ENCODE measurements around the gene C9orf78.
"Not testable (repeated sequence)": the region's sequence is repeated elsewhere in the genome, so short reads cannot be mapped to it uniquely, and the experiment has no call there.

C9orf78 gene

GRCh38 chr9:129810116-129810515 lies 25.0 kb downstream of the C9orf78 start:
- H3K4me3 ChIP-seq (ENCODE audit: low read length in 2 of 2): no peak overlapping the region
- no peak overlapping the region for H3K9ac ChIP-seq (ENCODE audit: low read length in 2 of 2)
- peaks cover 22 to 36% of the 10 kb centered on the region in 2 donors for H3K36me3 ChIP-seq (ENCODE audit: control insufficient read depth in 2 of 2, insufficient read depth in 2 of 2, low read length in 2 of 2)
- no peak overlapping the region for H3K27ac ChIP-seq (ENCODE audit: low read length)
- no peaks in the 10 kb centered on the region for H3K27me3 ChIP-seq (ENCODE audit: control insufficient read depth in 1 of 2, insufficient read depth in 2 of 2, low read length in 2 of 2)
- no peaks in the 10 kb centered on the region for H3K9me3 ChIP-seq (ENCODE audit: control insufficient read depth in 2 of 2, low read length in 2 of 2)
- no peaks in the 10 kb centered on the region for H3K4me1 ChIP-seq (ENCODE audit: control insufficient read depth, insufficient read depth, low read length)

- H3K9ac ChIP-seq (ENCODE audit: low read length in 2 of 2): no peak overlapping the region
- H3K27me3 ChIP-seq (ENCODE audit: control insufficient read depth in 1 of 2, insufficient read depth in 2 of 2, low read length in 2 of 2): no peaks in the 10 kb centered on the region
- no peaks in the 10 kb centered on the region for H3K9me3 ChIP-seq (ENCODE audit: control insufficient read depth in 2 of 2, low read length in 2 of 2)
- H3K36me3 ChIP-seq (ENCODE audit: control insufficient read depth in 2 of 2, insufficient read depth in 2 of 2, low read length in 2 of 2): peaks cover 22 to 31% of the 10 kb centered on the region in 2 donors
- no peak overlapping the region for H3K4me3 ChIP-seq (ENCODE audit: low read length in 2 of 2)
- H3K27ac ChIP-seq (ENCODE audit: low read length): no peak overlapping the region
- peaks cover 1% of the 10 kb centered on the region for H3K4me1 ChIP-seq (ENCODE audit: control insufficient read depth, insufficient read depth, low read length)
Measured at GRCh38 chr9:129809346-129809745, 25.7 kb downstream of the C9orf78 start.

GRCh38 chr9:129806061-129806460 lies 29.0 kb downstream of the C9orf78 start:
- H3K9me3 ChIP-seq (ENCODE audit: control insufficient read depth in 2 of 2, low read length in 2 of 2): no peaks in the 10 kb centered on the region
- no peaks in the 10 kb centered on the region for H3K27me3 ChIP-seq (ENCODE audit: control insufficient read depth in 1 of 2, insufficient read depth in 2 of 2, low read length in 2 of 2)
- H3K9ac ChIP-seq (ENCODE audit: low read length in 2 of 2): no peak overlapping the region
- no peak overlapping the region for H3K4me3 ChIP-seq (ENCODE audit: low read length in 2 of 2)
- peaks cover 10% of the 10 kb centered on the region for H3K4me1 ChIP-seq (ENCODE audit: control insufficient read depth, insufficient read depth, low read length)
- H3K36me3 ChIP-seq (ENCODE audit: control insufficient read depth in 2 of 2, insufficient read depth in 2 of 2, low read length in 2 of 2): peaks cover 16 to 18% of the 10 kb centered on the region in 2 donors
- no peak overlapping the region for H3K27ac ChIP-seq (ENCODE audit: low read length)

GRCh38 chr9:129803676-129804060 lies 31.4 kb downstream of the C9orf78 start:
- H3K9me3 ChIP-seq (ENCODE audit: control insufficient read depth in 2 of 2, low read length in 2 of 2): no peaks in the 10 kb centered on the region
- no peaks in the 10 kb centered on the region for H3K27me3 ChIP-seq (ENCODE audit: control insufficient read depth in 1 of 2, insufficient read depth in 2 of 2, low read length in 2 of 2)
- H3K9ac ChIP-seq (ENCODE audit: low read length in 2 of 2): peak overlapping the region; percentile 53 to 71
- H3K4me1 ChIP-seq (ENCODE audit: control insufficient read depth, insufficient read depth, low read length): peaks cover 10% of the 10 kb centered on the region
- no peak overlapping the region for H3K27ac ChIP-seq (ENCODE audit: low read length)
- peak overlapping the region; percentile 61 to 84 for H3K4me3 ChIP-seq (ENCODE audit: low read length in 2 of 2)
- H3K36me3 ChIP-seq (ENCODE audit: control insufficient read depth in 2 of 2, insufficient read depth in 2 of 2, low read length in 2 of 2): peaks cover 5 to 9% of the 10 kb centered on the region in 2 donors

- Histone ChIP-seq H3K9ac (ENCODE audit: low read length in 2 of 2) (peak within 1 kb of the TSS; percentile 53 to 71), H3K4me1 (ENCODE audit: control insufficient read depth, insufficient read depth, low read length) (peaks cover 10% of the 10 kb centered on the region), H3K36me3 (ENCODE audit: control insufficient read depth in 2 of 2, insufficient read depth in 2 of 2, low read length in 2 of 2) (peaks cover 5 to 9% of the 10 kb centered on the region in 2 donors), H3K27ac (ENCODE audit: low read length) (peak within 1 kb of the TSS; percentile 49), H3K27me3 (ENCODE audit: control insufficient read depth in 1 of 2, insufficient read depth in 2 of 2, low read length in 2 of 2) (no peaks in the 10 kb centered on the region), H3K4me3 (ENCODE audit: low read length in 2 of 2) (peak within 1 kb of the TSS; percentile 61 to 84), H3K9me3 (ENCODE audit: control insufficient read depth in 2 of 2, low read length in 2 of 2) (no peaks in the 10 kb centered on the region)
Measured at GRCh38 chr9:129802833-129803675, 32.0 kb downstream of the C9orf78 start, which contains the start of gene TOR1B. TOR1B (plus strand) TSS chr9:129803184; CDS start chr9:129803213, 29 bp downstream.

- H3K9me3 ChIP-seq (ENCODE audit: control insufficient read depth in 2 of 2, low read length in 2 of 2): no peaks in the 10 kb centered on the region
- no peak overlapping the region for H3K27ac ChIP-seq (ENCODE audit: low read length)
- H3K27me3 ChIP-seq (ENCODE audit: control insufficient read depth in 1 of 2, insufficient read depth in 2 of 2, low read length in 2 of 2): no peaks in the 10 kb centered on the region
- H3K4me1 ChIP-seq (ENCODE audit: control insufficient read depth, insufficient read depth, low read length): peaks cover 10% of the 10 kb centered on the region
- peaks cover 0 to 3% of the 10 kb centered on the region in 2 donors for H3K36me3 ChIP-seq (ENCODE audit: control insufficient read depth in 2 of 2, insufficient read depth in 2 of 2, low read length in 2 of 2)
- H3K4me3 ChIP-seq (ENCODE audit: low read length in 2 of 2): no peak overlapping the region
- H3K9ac ChIP-seq (ENCODE audit: low read length in 2 of 2): no peak overlapping the region
Measured at GRCh38 chr9:129801504-129801903, 33.6 kb downstream of the C9orf78 start.

- H3K27ac ChIP-seq (ENCODE audit: low read length): no peak overlapping the region
- no peaks in the 10 kb centered on the region for H3K9me3 ChIP-seq (ENCODE audit: control insufficient read depth in 2 of 2, low read length in 2 of 2)
- no peak overlapping the region for H3K9ac ChIP-seq (ENCODE audit: low read length in 2 of 2)
- no peaks in the 10 kb centered on the region for H3K36me3 ChIP-seq (ENCODE audit: control insufficient read depth in 2 of 2, insufficient read depth in 2 of 2, low read length in 2 of 2)
- peaks cover 5% of the 10 kb centered on the region for H3K4me1 ChIP-seq (ENCODE audit: control insufficient read depth, insufficient read depth, low read length)
- peaks cover 4% of the 10 kb centered on the region in 2 donors for H3K27me3 ChIP-seq (ENCODE audit: control insufficient read depth in 1 of 2, insufficient read depth in 2 of 2, low read length in 2 of 2)
- H3K4me3 ChIP-seq (ENCODE audit: low read length in 2 of 2): no peak overlapping the region
Measured at GRCh38 chr9:129798973-129799372, 36.1 kb downstream of the C9orf78 start.

GRCh38 chr9:129796029-129796428 lies 39.0 kb downstream of the C9orf78 start:
- not testable (repeated sequence) for H3K4me1 ChIP-seq (ENCODE audit: control insufficient read depth, insufficient read depth, low read length)

GRCh38 chr9:129794549-129794948 lies 40.5 kb downstream of the C9orf78 start:
- Histone ChIP-seq H3K36me3 (ENCODE audit: control insufficient read depth in 2 of 2, insufficient read depth in 2 of 2, low read length in 2 of 2) (no peaks in the 10 kb centered on the region), H3K4me3 (ENCODE audit: low read length in 2 of 2) (no peak overlapping the region), H3K9me3 (ENCODE audit: control insufficient read depth in 2 of 2, low read length in 2 of 2) (no peaks in the 10 kb centered on the region), H3K4me1 (ENCODE audit: control insufficient read depth, insufficient read depth, low read length) (no peaks in the 10 kb centered on the region), H3K27ac (ENCODE audit: low read length) (no peak overlapping the region), H3K27me3 (ENCODE audit: control insufficient read depth in 1 of 2, insufficient read depth in 2 of 2, low read length in 2 of 2) (peaks cover 4% of the 10 kb centered on the region in 2 donors), H3K9ac (ENCODE audit: low read length in 2 of 2) (no peak overlapping the region)

More at GRCh38 chr9:129796029-129796428, 39.0 kb downstream of the C9orf78 start:
- H3K36me3 ChIP-seq (ENCODE audit: control insufficient read depth in 2 of 2, insufficient read depth in 2 of 2, low read length in 2 of 2); H3K4me3 ChIP-seq (ENCODE audit: low read length in 2 of 2); H3K9ac ChIP-seq (ENCODE audit: low read length in 2 of 2); H3K27ac ChIP-seq (ENCODE audit: low read length); H3K9me3 ChIP-seq (ENCODE audit: control insufficient read depth in 2 of 2, low read length in 2 of 2); H3K27me3 ChIP-seq (ENCODE audit: control insufficient read depth in 1 of 2, insufficient read depth in 2 of 2, low read length in 2 of 2): not testable (repeated sequence)

- H3K36me3 ChIP-seq (ENCODE audit: control insufficient read depth in 2 of 2, insufficient read depth in 2 of 2, low read length in 2 of 2): no peaks in the 10 kb centered on the region
- peaks cover 0 to 5% of the 10 kb centered on the region in 2 donors for H3K27me3 ChIP-seq (ENCODE audit: control insufficient read depth in 1 of 2, insufficient read depth in 2 of 2, low read length in 2 of 2)
- H3K4me1 ChIP-seq (ENCODE audit: control insufficient read depth, insufficient read depth, low read length): no peaks in the 10 kb centered on the region
- H3K9me3 ChIP-seq (ENCODE audit: control insufficient read depth in 2 of 2, low read length in 2 of 2): no peaks in the 10 kb centered on the region
- no peak overlapping the region for H3K27ac ChIP-seq (ENCODE audit: low read length)
- H3K4me3 ChIP-seq (ENCODE audit: low read length in 2 of 2): no peak overlapping the region
- H3K9ac ChIP-seq (ENCODE audit: low read length in 2 of 2): no peak overlapping the region
Measured at GRCh38 chr9:129786481-129786880, 48.6 kb downstream of the C9orf78 start.

- Histone ChIP-seq H3K27ac (ENCODE audit: low read length) (no peak overlapping the region), H3K4me1 (ENCODE audit: control insufficient read depth, insufficient read depth, low read length) (no peaks in the 10 kb centered on the region), H3K9ac (ENCODE audit: low read length in 2 of 2) (no peak overlapping the region), H3K9me3 (ENCODE audit: control insufficient read depth in 2 of 2, low read length in 2 of 2) (no peaks in the 10 kb centered on the region), H3K36me3 (ENCODE audit: control insufficient read depth in 2 of 2, insufficient read depth in 2 of 2, low read length in 2 of 2) (no peaks in the 10 kb centered on the region), H3K27me3 (ENCODE audit: control insufficient read depth in 1 of 2, insufficient read depth in 2 of 2, low read length in 2 of 2) (peaks cover 0 to 5% of the 10 kb centered on the region in 2 donors), H3K4me3 (ENCODE audit: low read length in 2 of 2) (no peak overlapping the region)
Measured at GRCh38 chr9:129785866-129786265, 49.2 kb downstream of the C9orf78 start.

Data from stomach smooth muscle (tissue), 2 donors.